CD1c-positive myeloid dendritic cell (primary cell): ENCODE results near the gene MAL.

Experiments
- DNase-seq: peaks from one replicate; pipeline ENCODE4 v3.0.0-alpha.2; 2016; ENCODE audit errors: extremely low spot score

Gene MAL

DNA sequence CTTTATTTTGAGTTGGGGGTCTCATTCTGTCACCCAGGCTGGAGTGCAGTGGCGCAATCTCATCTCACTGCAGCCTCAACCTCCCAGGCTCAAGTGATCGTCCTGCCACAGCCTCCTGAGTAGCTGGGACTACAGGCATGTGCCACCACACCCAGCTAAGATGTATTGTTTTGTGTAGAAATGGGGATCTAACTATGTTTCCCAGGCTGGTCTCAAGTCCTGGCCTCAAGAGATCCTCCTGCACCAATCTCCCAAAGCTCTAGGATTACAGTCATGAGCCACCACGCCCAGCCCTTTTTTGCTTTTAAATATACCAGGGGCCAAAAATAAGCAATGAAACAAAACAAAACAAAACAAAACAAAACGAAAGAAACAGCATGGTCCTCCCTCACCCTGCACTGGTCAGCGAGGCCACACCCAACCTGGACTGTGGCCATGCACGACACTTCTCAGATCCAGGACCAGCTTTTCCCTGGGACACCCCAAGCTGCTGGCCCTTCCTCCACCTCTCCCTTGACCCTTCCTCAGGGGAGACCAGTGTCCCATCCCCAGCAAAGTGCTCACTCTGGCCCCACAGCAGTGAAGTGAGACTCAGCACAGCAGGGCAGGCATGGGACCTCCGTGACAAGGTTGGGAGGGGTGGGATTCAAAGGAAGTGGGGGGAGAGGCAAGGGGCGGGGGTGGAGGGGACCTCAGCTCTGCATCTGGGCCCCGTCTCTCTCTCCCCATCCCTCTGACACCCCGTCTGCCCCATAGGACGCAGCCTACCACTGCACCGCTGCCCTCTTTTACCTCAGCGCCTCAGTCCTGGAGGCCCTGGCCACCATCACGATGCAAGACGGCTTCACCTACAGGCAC lies 23.5 kb downstream of the MAL start:
- DNase-seq = no peak

DNA sequence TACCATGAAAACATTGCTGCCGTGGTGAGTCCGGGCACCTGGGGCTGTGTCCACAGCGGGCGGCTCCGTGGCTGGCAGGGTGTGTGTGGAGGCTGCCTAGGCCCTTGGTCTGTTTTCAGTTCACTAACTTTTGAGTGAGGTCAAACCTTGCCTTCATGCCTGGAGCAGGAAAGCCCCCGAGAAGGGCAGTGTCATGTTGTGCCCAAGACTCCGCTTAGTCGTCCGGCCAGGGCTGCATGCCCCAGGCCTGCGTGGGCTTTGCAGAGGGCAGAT lies 24.1 kb downstream of the MAL start:
- no peak for DNase-seq

DNA sequence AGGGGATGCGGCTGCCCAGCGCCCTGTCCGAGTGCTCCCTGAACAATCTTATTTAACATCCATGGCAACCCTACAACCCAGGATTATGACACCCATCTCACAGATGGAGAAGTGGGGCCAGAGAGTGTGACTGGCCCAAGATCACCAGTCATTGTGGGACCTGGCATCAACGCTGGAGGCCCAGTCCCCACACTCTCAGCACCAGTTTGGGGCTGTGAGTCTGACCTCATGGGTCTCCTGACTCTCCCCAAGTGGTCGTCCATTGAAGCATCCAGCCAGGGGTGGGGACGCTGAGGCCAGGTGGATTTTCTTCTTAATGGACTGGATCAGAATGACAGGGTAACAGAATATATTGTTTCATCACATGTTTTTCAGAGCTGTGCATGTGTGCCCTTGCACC lies 24.5 kb downstream of the MAL start:
- DNase-seq = no peak

DNA sequence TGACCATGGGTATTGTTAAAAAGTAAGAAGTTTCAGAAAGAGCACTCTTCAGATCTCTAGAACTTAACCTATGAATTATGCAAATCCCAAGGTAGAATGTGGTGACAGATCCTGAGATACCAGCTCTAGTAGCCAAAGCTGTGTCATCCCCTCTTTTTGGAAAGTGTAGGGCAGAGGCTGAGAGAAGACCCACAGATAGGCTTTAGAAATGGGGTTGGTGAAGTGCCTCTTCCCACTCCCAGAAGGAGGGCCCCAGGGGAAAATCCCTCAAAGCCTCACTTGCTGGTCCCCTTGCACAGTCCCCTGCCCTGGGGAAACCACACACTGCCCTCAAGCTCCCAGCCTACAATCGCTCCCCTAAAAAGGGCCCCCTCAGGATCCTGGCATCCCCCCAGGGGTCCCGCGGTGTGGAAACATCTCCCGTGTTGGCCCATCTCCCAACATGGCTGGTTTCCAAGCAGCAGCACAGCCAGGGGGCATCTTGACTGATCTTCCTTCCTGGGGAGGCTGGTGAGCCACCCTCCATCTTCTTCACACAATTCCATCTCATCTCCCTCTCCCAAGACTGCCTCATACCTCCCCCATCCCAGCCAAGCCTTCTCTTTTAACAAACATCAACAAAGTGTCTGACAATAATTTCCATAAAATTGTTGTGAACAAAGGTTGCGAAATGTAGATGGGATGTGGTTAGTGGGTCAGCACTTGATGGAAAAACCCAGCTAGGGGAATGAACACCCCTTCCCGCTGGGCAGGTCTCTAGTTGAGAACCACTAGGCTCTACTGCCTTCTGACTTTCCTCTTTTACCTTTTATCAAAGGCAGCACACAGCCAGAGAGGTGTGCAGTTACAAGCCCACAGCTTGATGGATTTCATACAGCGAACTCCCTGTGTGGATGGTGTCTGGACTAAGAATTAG lies 25.1 kb downstream of the MAL start:
- DNase-seq = no peak

DNA sequence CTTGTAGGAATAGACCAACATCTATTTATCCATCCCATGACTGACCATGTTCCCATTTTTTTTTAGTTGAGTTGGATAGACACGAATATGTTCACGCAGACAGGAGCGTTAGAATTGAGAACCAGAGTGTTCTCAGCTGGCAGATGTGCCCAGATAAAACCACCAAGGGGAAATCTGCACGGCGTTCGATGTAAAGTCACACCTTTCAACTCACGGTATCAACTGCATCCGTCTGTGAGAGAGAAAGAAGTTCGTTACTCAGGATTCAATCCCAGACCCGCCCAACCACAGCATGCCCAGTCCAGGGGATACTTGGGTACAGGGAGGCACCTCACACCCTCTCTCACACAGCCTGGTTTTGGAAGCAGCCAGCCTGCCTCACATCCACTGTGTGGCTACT lies 26.1 kb downstream of the MAL start:
- DNase-seq = no peak

DNA sequence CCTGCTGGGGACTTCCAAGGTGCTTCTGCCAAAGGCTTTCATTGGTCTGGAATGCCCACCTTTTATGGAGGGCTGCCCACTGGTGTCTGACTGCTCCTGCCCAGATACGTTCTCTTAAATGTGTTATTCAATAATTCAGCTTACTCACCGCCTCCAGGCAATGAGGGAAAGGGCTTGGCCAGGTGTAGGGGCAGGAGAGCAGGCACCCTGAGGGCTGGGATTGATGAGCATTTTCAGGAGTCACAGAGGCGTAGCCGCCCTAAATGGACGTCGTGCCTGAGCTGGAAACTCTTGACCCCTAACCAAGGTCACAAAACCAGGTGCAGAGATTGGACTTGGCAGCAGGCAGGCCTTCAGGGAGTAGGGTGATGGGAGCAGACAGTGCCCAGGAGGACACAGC lies 26.8 kb downstream of the MAL start:
- DNase-seq = no peak

DNA sequence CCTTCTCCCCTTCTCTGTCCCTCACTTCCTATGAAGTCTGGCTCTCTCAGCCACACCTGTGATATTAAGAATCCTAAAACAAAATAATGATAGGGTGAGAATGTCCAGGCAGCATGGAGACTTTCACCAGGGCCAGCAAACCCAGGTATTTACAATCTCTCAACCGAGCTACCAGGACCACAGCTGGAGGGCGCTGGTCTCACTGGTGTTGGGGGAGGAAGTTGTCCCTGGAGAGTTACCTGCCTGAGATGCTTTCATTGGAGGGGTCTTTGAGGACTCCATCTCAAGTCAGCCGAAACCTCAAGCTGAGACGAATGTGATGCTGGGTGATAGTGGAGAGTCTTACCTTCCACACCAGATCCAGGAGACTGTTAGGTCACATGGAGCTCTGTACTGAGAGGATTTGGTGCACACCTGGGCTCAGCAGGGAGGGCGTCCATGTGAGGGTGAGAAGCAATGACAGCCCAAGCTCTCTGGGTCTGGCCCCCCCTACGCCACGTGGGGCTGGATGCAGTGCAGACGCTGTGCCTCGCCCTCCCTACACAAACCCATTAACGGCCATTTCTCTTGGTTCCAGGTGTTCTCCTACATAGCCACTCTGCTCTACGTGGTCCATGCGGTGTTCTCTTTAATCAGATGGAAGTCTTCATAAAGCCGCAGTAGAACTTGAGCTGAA lies 27.4 kb downstream of the MAL start:
- no peak for DNase-seq

DNA sequence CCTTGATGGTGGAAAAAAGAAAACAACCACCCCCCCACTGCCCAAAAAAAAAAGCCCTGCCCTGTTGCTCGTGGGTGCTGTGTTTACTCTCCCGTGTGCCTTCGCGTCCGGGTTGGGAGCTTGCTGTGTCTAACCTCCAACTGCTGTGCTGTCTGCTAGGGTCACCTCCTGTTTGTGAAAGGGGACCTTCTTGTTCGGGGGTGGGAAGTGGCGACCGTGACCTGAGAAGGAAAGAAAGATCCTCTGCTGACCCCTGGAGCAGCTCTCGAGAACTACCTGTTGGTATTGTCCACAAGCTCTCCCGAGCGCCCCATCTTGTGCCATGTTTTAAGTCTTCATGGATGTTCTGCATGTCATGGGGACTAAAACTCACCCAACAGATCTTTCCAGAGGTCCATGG lies 28.0 kb downstream of the MAL start:
- no peak for DNase-seq

DNA sequence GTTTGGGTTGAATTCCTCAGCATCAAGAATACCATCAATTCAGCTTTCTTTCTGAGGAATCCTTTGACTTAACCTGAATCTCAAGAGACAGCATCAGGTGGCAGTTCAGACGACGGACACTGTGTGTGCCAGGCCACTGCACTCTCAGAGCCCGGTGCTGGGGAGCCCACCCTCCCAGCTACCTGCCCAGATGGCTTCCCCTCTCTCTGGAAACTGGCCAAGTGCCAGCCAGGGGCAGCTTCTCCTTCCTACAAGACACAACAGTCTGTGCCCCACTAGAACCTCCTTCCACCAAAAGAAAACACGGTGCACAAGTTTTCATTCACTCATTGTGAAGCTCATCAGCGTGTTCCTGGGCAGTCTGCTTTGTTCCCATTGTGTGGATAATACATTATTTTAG lies 28.5 kb downstream of the MAL start:
- DNase-seq = no peak

DNA sequence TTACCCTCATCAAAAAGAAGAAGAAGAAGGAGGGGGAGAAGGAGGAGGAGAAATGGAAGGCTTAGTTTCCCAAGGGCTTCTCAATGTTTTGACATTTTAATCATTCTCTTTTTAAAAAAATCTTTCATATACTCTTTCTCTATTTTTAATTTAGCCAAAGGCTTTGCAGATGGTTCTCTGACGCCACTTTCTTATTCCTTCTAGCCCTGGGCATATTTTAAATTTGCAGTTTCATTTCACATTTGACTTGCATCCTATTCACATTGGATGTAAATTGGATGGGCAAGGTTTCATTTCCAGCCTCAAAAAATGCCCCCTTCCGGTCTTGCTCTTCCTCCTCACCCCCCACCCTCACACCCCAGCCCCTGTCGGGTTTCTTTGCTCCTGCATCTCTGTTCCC lies 29.8 kb downstream of the MAL start:
- DNase-seq = no peak

DNA sequence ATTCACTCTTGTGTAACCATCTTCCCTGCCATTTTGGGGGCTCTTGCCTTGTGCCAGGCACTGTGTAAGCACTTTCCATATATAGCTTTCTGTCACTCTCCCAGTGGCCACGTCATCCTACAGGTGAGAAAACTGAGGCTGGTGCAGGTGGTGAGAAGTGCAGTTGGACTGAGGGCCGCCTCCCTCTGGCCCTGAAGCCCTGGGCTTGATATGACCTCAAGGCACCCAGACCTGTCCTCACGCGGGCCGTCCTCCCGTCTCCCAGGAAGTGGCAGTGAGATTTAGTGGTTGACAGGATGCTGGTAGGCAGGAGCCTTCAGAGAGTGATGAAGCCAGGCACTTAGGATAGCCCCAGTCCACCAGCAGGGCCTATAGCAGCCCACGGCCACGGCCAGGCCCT lies 30.5 kb downstream of the MAL start:
- no peak for DNase-seq

DNA sequence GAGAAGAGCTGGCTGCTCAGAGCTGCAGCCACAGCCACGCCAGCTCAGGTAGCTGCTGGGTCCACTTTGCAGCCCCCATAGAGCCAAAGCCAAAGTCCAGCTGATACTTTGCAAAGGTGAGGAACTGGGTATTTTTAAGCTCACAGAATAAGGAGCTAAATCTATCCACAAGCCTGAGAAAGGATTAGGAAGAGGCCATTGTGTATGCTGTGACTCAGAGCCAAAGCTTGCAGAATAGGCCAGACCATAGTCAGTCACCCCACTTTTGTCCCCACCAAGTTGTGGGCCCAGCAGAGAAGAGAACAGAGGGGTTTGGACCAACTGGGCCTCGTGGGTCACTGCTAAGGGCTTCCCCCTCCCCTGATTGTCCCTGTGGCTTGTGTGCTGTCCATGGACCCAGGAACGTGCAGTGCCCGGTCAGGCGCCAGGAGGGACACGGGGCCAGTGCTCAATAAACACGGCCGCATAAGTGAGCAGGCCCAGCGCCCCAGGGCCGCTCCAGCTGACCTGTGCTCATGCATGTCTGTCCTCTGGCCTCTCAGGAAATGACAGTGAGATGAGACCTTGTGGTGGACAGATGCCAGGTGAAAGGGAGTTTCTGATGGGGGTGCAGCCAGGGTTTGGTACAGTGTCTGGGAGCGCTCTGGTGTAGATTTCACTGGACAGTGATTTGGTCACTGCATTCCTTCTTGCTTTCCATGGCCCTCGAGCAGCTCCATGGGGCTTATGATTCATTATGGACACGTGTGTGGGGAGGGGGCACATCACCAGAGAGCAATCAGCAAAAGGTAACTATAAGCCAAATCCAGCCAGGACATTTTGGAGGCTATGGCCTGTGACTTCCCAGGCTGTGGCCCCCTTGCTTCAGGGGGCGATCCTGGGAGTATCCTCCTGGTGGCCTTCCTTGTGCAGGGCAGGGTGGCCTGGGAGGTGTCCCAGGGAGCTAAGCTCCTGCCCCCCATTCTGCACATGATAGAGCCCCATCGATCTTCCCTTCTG lies 31.3 kb downstream of the MAL start:
- DNase-seq = no peak

DNA sequence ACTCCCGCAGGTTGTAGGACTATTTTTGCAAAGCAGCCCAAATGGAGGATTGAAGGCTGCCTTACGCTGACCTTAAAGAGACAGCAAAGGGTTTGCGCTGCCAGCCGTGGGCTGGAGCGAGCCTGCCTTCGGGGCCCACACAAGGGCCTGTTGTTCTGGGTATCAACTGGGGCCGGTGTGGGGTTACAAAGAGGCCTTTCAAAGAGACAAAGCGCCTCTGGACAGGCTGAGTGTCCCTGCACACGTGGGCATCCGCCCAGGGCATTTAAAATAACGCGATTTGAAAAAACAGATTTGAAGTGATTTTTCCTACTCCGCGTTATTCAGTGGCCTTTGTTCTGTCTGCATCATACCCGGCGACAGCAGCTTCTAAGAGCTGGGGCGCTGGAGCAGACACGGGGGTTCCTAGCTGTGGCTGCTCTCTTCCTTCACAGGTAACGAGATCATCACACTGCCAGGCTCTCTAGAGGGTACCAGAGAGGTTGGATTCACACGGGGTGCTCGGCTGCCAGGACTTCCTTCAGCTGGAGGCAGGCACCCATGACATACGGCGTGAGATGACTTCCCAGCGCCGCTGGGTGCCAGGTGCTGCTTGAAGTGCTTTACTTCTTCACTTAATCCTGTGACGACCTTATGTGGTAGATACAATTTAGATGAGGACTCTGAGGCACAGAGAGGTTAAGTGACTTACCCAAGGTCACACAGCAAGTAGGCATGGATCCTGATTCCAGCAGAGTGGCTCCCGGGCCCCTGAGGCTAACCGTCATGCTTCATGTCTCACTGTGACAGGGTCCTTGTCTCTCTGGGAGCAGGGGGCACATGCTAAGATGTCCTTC lies 32.2 kb downstream of the MAL start:
- DNase-seq = no peak

DNA sequence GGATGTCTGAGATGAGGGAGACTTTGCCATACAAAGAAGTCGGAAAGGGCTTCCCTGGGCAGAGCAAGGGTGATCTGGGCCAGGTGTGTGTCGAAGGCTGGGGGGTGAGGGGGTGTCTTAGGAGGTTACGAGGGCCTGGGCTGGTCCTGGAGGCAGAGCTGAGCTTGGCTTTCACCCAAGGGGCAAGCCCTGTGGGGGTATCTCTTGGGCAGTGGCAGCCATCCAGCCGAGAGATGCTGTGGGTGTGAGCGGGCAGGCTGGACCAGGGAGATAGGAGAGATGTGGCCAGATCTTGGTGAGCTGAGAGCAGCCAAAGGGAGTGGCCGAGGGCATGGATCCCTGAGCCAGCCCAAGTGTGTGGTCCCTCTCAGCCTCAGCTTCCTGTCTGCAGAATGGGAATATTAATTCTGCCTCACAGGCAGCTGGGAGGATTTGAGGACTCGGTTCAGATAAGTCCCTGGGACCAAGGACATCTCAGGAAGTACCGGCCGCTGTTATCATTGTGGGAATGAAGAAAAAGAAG lies 33.0 kb downstream of the MAL start:
- no peak for DNase-seq

DNA sequence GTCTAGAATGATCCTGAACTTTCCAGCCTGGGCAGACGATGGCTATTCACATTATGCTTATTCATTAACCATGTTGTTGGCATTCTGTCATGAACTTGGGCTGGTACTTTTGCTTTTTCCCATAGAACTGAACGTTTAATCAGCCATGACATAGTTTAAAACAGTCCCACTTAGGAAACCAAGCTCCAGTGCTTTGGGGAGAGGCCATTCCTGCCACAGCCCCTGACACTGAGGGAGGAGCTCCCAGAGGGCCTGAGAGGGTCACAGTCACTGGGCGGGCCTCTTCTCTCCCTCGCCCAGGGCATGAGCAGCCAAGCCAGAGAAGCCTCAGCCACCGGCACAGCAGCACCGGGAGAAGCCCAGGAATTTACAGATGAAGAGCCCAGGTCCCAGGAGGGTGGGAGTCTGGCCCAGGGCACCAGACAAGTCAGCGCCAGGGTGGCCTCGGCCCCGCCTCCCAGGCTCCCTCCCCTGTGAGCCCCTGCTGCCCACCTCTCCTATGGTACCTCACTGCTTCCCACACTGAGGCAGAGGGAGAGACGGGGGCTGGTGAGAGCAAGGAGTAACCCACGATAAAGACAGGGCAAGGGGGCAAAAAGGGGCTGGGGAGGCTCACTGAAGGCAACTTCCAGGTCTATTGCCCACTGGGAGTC lies 33.6 kb downstream of the MAL start:
- no peak for DNase-seq

DNA sequence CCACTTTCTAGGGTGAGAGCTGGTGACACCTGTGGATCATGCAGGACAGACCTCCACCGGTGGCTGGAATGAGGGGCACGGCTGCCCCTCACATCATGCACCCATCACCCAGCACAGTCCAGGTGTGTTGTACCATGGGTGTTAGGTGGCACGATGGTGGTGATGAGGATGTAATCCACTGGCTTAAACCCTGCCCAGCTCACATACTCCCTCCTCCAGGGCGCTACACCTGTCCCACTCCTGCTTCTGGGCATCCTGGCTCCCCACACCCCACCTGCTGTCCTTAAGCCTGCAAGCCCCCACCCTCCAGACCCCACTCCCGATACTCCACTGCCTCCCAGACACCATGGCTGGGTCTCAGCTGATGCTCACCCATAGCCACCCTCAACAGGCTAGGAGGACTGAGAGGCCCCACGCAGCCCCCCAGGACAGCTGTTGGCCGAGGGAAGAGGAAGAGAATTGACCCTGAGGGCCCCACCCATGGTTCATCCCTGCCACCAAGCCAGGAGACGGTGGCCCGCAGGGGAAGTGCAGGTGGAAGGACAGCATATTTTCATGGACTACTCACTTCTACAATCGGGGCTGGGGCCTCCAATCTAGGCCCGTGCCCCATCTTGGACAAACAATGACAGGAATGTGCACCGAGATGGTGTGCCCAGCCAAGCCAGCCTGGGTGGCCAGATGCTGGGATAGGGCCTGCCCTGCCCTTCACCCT lies 34.3 kb downstream of the MAL start:
- DNase-seq = no peak

DNA sequence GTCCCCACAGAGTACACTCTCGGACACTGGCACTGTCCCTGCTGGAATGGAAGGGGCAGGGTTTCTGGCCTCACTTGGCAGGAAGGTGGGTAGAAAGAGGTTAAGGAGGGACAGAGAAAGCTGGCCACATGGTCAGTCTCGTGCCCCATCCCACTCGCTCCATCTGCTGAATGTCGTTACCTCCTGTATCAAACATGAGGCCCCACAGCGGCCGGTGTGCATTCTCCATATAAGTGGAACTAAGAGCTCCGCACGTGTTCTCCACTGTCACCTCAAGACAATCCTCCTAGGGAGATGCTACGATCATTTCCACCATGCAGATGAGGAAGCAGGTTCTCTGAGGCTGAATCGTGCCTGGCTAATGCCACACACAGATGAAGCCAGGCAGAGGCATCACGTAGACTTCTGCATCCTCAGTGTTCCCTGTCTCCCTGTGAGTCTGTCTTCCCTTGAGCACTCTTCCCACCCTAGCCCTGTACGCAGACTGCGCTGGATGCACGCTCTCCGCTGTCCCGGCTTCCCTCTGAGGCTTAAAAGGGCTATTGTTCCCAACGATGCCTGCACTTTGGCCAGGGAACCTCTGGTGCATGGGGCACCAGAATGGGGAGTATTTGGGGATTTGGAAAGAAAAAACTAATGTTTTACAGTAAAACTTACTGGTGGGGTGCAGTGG lies 35.1 kb downstream of the MAL start:
- no peak for DNase-seq

DNA sequence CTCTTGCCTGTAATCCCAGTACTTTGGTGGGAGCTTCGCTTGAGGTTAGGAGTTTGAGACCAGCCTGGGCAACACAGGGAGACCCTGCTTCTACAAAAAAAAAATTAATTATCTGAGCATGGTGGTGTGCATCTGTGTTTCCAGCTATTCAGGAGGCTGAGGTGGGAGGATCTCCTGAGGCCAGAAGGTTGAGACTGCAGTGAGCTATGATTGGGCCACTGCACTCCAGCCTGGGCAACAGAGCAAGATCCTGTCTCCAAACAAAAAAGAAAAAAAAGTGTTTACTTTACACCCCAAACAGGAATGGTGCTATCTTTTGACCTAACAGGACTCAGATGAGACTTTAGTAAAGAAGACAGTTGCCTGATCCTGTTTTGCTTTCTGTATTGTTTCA lies 35.6 kb downstream of the MAL start:
- DNase-seq = no peak
